K562 (cell line): ENCODE results near the gene PLCL1. TPM values are rescaled to one million over a fixed set of nuclear protein-coding genes. Genes with fewer than 3 reads are reported as not detected.

Experiments
- ATAC-seq: fragments of 200-7000 bp; cut with Tn5 transposase; 3 replicates; pipeline ENCODE4 v1.9.1; 2020; ENCODE audit warnings: moderate library complexity
- BruUV-seq: library from RNA; stranded (reverse); fragments of 400-500 nt; replicated peaks from 2 replicates; lab custom pipeline; 2021; lab: Mats Ljungman, UMichigan
- CTCF ChIA-PET: fragments of 300-600 bp; formaldehyde crosslinking; extraction: SDS; loops from one replicate; lab custom pipeline; 2021; ENCODE audit warnings: low intra/inter-chr PET ratio; lab: Yijun Ruan, JAX
- POLR2A ChIA-PET: fragments of 300-600, 350-650 bp; sonication (Branson Sonifier 250); formaldehyde crosslinking; extraction: SDS; loops from one replicate; lab custom pipeline; 2021; ENCODE audit warnings: antibody characterized with exemption, inconsistent platforms; lab: Yijun Ruan, JAX
- DNase-seq, 4 experiments: peaks; one replicate each; pipeline versions ENCODE4 v3.0.0 to v3.0.0-alpha.2; 2011 to 2018; ENCODE audit warnings: low spot score in 3 of 4, mixed read lengths in 3 of 4; ENCODE audit errors: extremely low read depth in 1 of 4
- FAIRE-seq: peaks from 2 replicates; lab custom pipeline; 2011; peaks lifted over from hg19 to GRCh38; lab: Jason Lieb, UNC
- H2AFZ ChIP-seq: 2 replicates; pipeline ENCODE4 v1.6.0; 2011; ENCODE audit warnings: low read depth, low read length, control low read depth, inconsistent platforms
- H3K27ac ChIP-seq: fragments of 200-600 bp; 3 replicates; pipeline ENCODE4 v1.8.0; 2011; ENCODE audit warnings: low read depth, mild to moderate bottlenecking, control low read depth, inconsistent platforms, low read length, moderate library complexity, mixed read lengths; ENCODE audit errors: extremely low read depth
- H3K27me3 ChIP-seq, 2 experiments: fragments of 300-600 bp in 1 of 2; 2 replicates in 1 of 2; 3 replicates in 1 of 2; pipeline versions ENCODE4 v1.6.0 to v1.8.0; 2011; ENCODE audit warnings: inconsistent platforms in 2 of 2, low read length in 2 of 2, mild to moderate bottlenecking in 1 of 2, mixed read lengths in 1 of 2, moderate library complexity in 1 of 2; ENCODE audit not compliant: control insufficient read depth in 2 of 2, insufficient read depth in 2 of 2
- H3K36me3 ChIP-seq: fragments of 300-600 bp; 3 replicates; pipeline ENCODE4 v1.8.0; 2011; ENCODE audit warnings: mild to moderate bottlenecking, low read length, inconsistent platforms; ENCODE audit not compliant: control insufficient read depth, insufficient read depth
- H3K4me1 ChIP-seq, 2 experiments: fragments of 200-600 bp in 1 of 2; replicated peaks in 1 of 2; 2 replicates in 1 of 2; 3 replicates in 1 of 2; pipeline versions ENCODE4 v1.5.1 to v1.8.0; 2011; ENCODE audit warnings: inconsistent platforms in 2 of 2, low read length in 2 of 2, mild to moderate bottlenecking in 1 of 2, mixed read lengths in 1 of 2, moderate library complexity in 1 of 2; ENCODE audit not compliant: control insufficient read depth in 2 of 2, insufficient read depth in 2 of 2
- H3K4me2 ChIP-seq: 2 replicates; pipeline ENCODE4 v1.6.1; 2011; ENCODE audit warnings: low read length, control low read depth, inconsistent platforms, mixed read lengths; ENCODE audit not compliant: insufficient read depth
- H3K4me3 ChIP-seq: fragments of 200-600 bp; sonication (generic), shearing (Covaris generic); 2 replicates; pipeline ENCODE4 v1.5.1; 2016; ENCODE audit warnings: control low read depth, inconsistent platforms
- H3K79me2 ChIP-seq: fragments of 200-600 bp; 3 replicates; pipeline ENCODE4 v1.8.0; 2011; ENCODE audit warnings: low read length, inconsistent platforms; ENCODE audit not compliant: control insufficient read depth, insufficient read depth
- H3K9ac ChIP-seq, 2 experiments: 2 replicates each; pipeline versions ENCODE4 v1.6.0 to v1.6.1; 2011; ENCODE audit warnings: low read depth in 2 of 2, low read length in 2 of 2, control low read depth in 1 of 2, inconsistent platforms in 1 of 2, mild to moderate bottlenecking in 1 of 2, mixed read lengths in 1 of 2; ENCODE audit not compliant: insufficient read depth in 1 of 2
- H3K9me1 ChIP-seq: one replicate; pipeline ENCODE4 v1.6.0; 2011; ENCODE audit warnings: inconsistent platforms, mild to moderate bottlenecking, low read length, moderate library complexity; ENCODE audit not compliant: control insufficient read depth, insufficient read depth
- H3K9me3 ChIP-seq: replicated peaks from 2 replicates; pipeline ENCODE4 v1.5.1; 2011; ENCODE audit warnings: low read depth, low read length, inconsistent platforms; ENCODE audit not compliant: control insufficient read depth, insufficient read depth
- H4K20me1 ChIP-seq: replicated peaks from 2 replicates; pipeline ENCODE4 v1.6.1; 2011; ENCODE audit warnings: low read length, inconsistent platforms, mixed read lengths; ENCODE audit not compliant: control insufficient read depth, insufficient read depth
- CC2D1A ChIP-seq: fragments of 450-650 bp; IDR thresholded peaks from 2 replicates; pipeline ENCODE4 v1.6.1; 2017; ENCODE audit warnings: mild to moderate bottlenecking
- EP400 ChIP-seq: fragments of 450-650 bp; IDR thresholded peaks from 2 replicates; pipeline ENCODE4 v1.6.1; 2017; ENCODE audit warnings: antibody characterized with exemption, mild to moderate bottlenecking, moderate library complexity
- NR4A1 ChIP-seq, 2 experiments: fragments of 250-450 bp in 1 of 2; fragments of 450-650 bp in 1 of 2; sonication (Bioruptor Pico) in 1 of 2; IDR thresholded peaks; 2 replicates each; pipeline versions ENCODE4 v1.4.0 to v1.6.1; 2016 to 2020; ENCODE audit warnings: mild to moderate bottlenecking in 2 of 2, missing compliant biosample characterization in 1 of 2, missing genetic modification characterization in 1 of 2, moderate library complexity in 1 of 2
- RAD21 ChIP-seq, 2 experiments: fragments of 250-450 bp in 1 of 2; fragments of 450-650 bp in 1 of 2; sonication (Bioruptor Pico) in 1 of 2; formaldehyde crosslinking in 1 of 2; IDR thresholded peaks in 1 of 2; conservative IDR thresholded peaks in 1 of 2; 2 replicates each; pipeline versions ENCODE4 v1.4.0 to v1.8.0; 2020 to 2022; ENCODE audit warnings: mild to moderate bottlenecking in 2 of 2, moderate library complexity in 1 of 2
- SMC3 ChIP-seq: conservative IDR thresholded peaks from 2 replicates; pipeline ENCODE4 v1.6.1; 2011; ENCODE audit warnings: low read depth, low read length, improper control_type of control experiment; ENCODE audit not compliant: insufficient read depth
- WGBS: fragments of 100-300 bp; shearing (Covaris generic); methylation state at CpG from one replicate; pipeline ENCODE4 v1.1.6; 2016; ENCODE audit warnings: low coverage, mixed read lengths; ENCODE audit not compliant: insufficient coverage; ENCODE audit errors: missing lambda C conversion rate; 5-methylcytosine and 5-hydroxymethylcytosine counted together
- in situ Hi-C: fragments of 300-500 bp; cut with MboI; formaldehyde crosslinking; loops from 4 replicates; pipeline ENCODE4 v1.15.0; 2018; ENCODE audit warnings: inconsistent platforms, mixed read lengths
- intact Hi-C: fragments of 100-400 bp; cut with micrococcal nuclease; formaldehyde crosslinking; loops from 2 replicates; pipeline ENCODE4 v1.14.2; 2022
- polyA plus RNA-seq, 8 experiments: library from polyadenylated mRNA; depleted of rRNA in 4 of 8; stranded (reverse) in 5 of 8; unstranded in 3 of 8; fragments of >200 nt; fragmentation: Nextera tagmentation in 2 of 8; fragmentation: Illumina TruSeq in 1 of 8; extraction: Ambion mirVana in 2 of 8; extraction: Trizol in 1 of 8; gene quantifications; 2 replicates each; pipeline versions ENCODE4 v1.2.1 to v1.2.3, GENCODE V29; 2011 to 2014; ENCODE audit warnings: inconsistent platforms in 1 of 8, missing spikeins in 1 of 8
- total RNA-seq, 7 experiments: library from RNA; depleted of rRNA in 6 of 7; stranded (reverse); fragments of >200 nt in 6 of 7; fragmentation: Illumina TruSeq in 2 of 7; extraction: Trizol in 2 of 7; gene quantifications; 2 replicates each; pipeline versions ENCODE4 v1.2.1 to v1.2.3, GENCODE V29; 2011 to 2021; ENCODE audit warnings: low replicate concordance in 1 of 7
- TF ChIP-seq, protein P1 (sequence below): fragments of 450-650 bp; formaldehyde crosslinking; IDR thresholded peaks from 2 replicates; pipeline ENCODE4 v1.4.0; 2020; ENCODE audit warnings: mild to moderate bottlenecking, moderate library complexity
- TF ChIP-seq, protein P2 (sequence below): fragments of 450-650 bp; IDR thresholded peaks from 2 replicates; pipeline ENCODE4 v1.6.1; 2017; ENCODE audit warnings: antibody characterized with exemption, mild to moderate bottlenecking
- TF ChIP-seq, protein P3 (sequence below): sonication (generic); formaldehyde crosslinking; IDR thresholded peaks from 2 replicates; pipeline ENCODE4 v1.5.0; 2020; ENCODE audit warnings: missing genetic modification reagents
- TF ChIP-seq, protein P4 (sequence below): fragments of 250-450 bp; sonication (Bioruptor Pico); IDR thresholded peaks from 2 replicates; pipeline ENCODE4 v1.8.0; 2021; ENCODE audit warnings: borderline replicate concordance, mild to moderate bottlenecking, moderate library complexity; ENCODE audit not compliant: poor library complexity, severe bottlenecking

Gene PLCL1
- total and polyA plus RNA-seq, 9 of the 15 experiments (the other 6 are each of a cell fraction or from before 2014, with no cell fraction given), result 2.0 to 17.7 (median 8.6) TPM

DNA sequence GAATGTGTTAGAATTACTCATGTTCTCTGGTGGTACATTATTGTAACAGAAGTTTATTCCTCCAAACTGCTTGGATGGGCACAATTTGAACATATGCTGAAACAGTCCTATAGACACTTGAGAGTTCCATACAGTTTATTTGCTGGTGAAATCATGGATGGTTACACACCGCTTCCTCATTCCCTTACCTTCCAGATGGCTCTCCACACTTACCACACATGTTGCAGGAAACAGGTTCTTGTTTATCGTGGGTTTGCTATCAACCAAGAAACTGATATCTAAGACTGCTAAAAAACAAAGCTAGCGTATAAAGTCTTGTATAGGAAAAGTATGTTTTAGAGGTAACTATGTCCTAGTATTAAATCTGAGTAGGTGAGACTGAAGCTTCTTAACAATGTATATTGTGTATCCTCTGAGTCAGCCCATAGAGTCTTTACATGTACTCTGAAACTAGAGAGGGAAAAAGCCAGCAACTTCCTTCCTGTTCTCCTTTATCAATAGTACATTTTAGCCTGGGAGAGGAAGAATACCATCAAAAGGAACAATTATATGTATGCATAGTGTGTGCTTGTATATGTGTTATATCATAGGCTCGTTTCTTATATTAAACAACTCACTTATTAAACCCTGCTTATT lies 313.1 kb downstream of the PLCL1 start (continued):
- TF ChIP-seq, protein P1, sequence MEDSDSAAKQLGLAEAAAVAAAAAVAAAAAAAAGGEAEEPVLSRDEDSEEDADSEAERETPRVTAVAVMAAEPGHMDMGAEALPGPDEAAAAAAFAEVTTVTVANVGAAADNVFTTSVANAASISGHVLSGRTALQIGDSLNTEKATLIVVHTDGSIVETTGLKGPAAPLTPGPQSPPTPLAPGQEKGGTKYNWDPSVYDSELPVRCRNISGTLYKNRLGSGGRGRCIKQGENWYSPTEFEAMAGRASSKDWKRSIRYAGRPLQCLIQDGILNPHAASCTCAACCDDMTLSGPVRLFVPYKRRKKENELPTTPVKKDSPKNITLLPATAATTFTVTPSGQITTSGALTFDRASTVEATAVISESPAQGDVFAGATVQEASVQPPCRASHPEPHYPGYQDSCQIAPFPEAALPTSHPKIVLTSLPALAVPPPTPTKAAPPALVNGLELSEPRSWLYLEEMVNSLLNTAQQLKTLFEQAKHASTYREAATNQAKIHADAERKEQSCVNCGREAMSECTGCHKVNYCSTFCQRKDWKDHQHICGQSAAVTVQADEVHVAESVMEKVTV, result no peak
- TF ChIP-seq NR4A1 (CRISPR knock-in tag; IDR thresholded peaks at IDR 0.05) (no peak), NR4A1 (tag; IDR thresholded peaks at IDR 0.05) (no peak)

DNA sequence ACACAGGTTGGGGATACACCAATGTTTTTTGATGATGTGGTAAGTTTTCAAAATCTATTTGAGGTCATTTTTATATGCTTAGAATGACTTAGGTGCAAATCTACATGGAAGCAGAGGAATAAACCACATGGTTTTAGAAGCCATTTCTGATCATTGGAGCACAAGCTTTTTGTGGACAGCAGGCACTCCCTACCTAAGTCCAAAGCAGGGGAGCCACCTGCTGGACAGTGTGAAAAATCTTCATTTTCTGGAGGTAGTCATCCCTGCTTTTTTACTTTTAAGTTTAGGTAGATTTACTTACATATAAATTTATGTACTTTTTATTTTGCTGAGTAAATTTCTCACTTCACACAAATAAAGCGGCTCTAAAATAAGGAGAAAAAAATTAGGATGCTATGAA lies 323.2 kb downstream of the PLCL1 start:
- Histone ChIP-seq H4K20me1 (no peaks in the 10 kb centered on the region), H2AFZ (no peak overlapping the region), H3K4me1 (peaks cover 0 to 3% of the 10 kb centered on the region in 2 experiments; a peak in 2 of 5 replicates), H3K27ac (no peak overlapping the region), H3K4me2 (no peak overlapping the region), H3K36me3 (peaks cover 10% of the 10 kb centered on the region; the same call in 1 of the 3 replicates), H3K27me3 (no peaks in the 10 kb centered on the region), H3K79me2 (no peaks in the 10 kb centered on the region), H3K9me1 (no peaks in the 10 kb centered on the region), H3K4me3 (no peak overlapping the region), H3K9ac (no peak overlapping the region), H3K9me3 (no peaks in the 10 kb centered on the region)
- CTCF ChIA-PET, result interaction anchor here (0.6 to 1.7 kb wide), 4 partner anchors 276 to 325 kb away, joined by 3 to 7 read pairs (median 4); partner anchors contain the start of gene PLCL1
- WGBS, result 18% methylated on average over 1 of the region's 1 CpG
- FAIRE-seq (peak; percentile 76), DNase-seq (peak; percentile 28 to 72 (median 46)), ATAC-seq (peak; percentile 87)
- POLR2A ChIA-PET, result interaction anchor here (1.0 kb wide), 1 partner anchor 16 kb away, joined by 4 read pairs; no protein-coding TSS in a partner anchor
- no TSS peak for BruUV-seq
- in situ Hi-C loops (loop anchor here (10.0 kb wide), 1 partner anchor 323 kb away; the partner anchor contains the start of gene PLCL1), intact Hi-C loops (loop anchor here (1.0 to 5.0 kb wide), 4 partner anchors 70 to 324 kb away; no protein-coding TSS in a partner anchor)
- TF ChIP-seq, protein P2, sequence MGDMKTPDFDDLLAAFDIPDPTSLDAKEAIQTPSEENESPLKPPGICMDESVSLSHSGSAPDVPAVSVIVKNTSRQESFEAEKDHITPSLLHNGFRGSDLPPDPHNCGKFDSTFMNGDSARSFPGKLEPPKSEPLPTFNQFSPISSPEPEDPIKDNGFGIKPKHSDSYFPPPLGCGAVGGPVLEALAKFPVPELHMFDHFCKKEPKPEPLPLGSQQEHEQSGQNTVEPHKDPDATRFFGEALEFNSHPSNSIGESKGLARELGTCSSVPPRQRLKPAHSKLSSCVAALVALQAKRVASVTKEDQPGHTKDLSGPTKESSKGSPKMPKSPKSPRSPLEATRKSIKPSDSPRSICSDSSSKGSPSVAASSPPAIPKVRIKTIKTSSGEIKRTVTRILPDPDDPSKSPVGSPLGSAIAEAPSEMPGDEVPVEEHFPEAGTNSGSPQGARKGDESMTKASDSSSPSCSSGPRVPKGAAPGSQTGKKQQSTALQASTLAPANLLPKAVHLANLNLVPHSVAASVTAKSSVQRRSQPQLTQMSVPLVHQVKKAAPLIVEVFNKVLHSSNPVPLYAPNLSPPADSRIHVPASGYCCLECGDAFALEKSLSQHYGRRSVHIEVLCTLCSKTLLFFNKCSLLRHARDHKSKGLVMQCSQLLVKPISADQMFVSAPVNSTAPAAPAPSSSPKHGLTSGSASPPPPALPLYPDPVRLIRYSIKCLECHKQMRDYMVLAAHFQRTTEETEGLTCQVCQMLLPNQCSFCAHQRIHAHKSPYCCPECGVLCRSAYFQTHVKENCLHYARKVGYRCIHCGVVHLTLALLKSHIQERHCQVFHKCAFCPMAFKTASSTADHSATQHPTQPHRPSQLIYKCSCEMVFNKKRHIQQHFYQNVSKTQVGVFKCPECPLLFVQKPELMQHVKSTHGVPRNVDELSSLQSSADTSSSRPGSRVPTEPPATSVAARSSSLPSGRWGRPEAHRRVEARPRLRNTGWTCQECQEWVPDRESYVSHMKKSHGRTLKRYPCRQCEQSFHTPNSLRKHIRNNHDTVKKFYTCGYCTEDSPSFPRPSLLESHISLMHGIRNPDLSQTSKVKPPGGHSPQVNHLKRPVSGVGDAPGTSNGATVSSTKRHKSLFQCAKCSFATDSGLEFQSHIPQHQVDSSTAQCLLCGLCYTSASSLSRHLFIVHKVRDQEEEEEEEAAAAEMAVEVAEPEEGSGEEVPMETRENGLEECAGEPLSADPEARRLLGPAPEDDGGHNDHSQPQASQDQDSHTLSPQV, result peak; percentile 42; the same call in 1 of the 2 replicates
- TF ChIP-seq, protein P3, sequence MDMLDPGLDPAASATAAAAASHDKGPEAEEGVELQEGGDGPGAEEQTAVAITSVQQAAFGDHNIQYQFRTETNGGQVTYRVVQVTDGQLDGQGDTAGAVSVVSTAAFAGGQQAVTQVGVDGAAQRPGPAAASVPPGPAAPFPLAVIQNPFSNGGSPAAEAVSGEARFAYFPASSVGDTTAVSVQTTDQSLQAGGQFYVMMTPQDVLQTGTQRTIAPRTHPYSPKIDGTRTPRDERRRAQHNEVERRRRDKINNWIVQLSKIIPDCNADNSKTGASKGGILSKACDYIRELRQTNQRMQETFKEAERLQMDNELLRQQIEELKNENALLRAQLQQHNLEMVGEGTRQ (CRISPR knock-in tag), result no peak
- TF ChIP-seq SMC3, result peak; percentile 55; the same call in 1 of the 2 replicates
- TF ChIP-seq RAD21 (CRISPR knock-in tag; conservative IDR thresholded peaks at IDR 0.05 in 1 of 2, IDR thresholded peaks at IDR 0.05 in 1 of 2), result peak; percentile 42 to 75
- TF ChIP-seq, protein P4, sequence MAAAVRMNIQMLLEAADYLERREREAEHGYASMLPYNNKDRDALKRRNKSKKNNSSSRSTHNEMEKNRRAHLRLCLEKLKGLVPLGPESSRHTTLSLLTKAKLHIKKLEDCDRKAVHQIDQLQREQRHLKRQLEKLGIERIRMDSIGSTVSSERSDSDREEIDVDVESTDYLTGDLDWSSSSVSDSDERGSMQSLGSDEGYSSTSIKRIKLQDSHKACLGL (CRISPR knock-in tag), result no peak
- TF ChIP-seq EP400, result peak; percentile 24; the same call in 1 of the 2 replicates
- TF ChIP-seq CC2D1A, result 0 out of 2 replicates have a peak, but pooled peaks have one; percentile 26
